NCI-H748 (cell line): ENCODE measurements around the gene ITPR2.
A peak's percentile ranks its signal among the peaks of the same experiment; 100 is the strongest.
"Not testable (repeated sequence)": the region's sequence is repeated elsewhere in the genome, so short reads cannot be mapped to it uniquely, and the experiment has no call there.

Experiments
- DNase-seq: peaks from one replicate; lab custom pipeline; 2025; ENCODE audit not compliant: unreplicated experiment; lab: John Stamatoyannopoulos, UW

The ITPR2 gene

DNA sequence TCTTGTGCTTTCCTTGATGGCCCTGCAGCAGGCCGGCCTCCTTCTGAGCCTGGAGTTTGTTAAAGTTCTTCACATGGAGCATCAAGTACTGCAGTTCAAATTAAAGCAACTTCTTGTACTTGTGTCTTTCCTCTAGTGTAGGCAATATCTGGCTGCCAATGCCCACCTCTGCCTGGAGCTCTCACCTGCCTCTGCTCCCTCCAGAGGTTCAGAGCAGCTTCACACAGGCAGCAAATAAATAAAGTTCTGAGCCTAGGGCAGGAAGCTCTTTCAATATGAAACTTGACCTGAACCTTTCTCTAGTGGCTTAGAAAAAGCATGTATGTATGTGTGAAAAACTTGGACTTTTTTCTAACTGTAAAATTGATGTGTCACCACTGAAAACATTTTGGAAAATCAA, 65.9 kb downstream of the ITPR2 start:
- no peak for DNase-seq

DNA sequence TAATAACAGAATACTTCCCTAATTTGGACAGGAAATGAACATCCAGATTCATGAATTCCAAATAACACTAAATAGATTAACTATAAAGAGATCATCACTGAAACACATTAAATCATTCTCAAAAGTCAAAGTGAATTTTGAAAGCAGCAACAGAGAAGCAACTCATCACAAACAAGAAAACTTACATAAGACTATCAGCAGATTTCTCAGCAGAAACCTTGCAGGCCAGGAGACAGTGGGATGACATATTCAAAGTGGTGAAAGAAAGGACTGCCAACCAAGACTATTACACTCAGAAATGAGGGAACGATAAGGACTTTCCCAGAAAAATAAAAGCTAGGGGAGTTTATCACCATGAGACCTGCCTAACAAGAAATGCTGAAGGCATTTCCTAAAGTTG, 70.8 kb downstream of the ITPR2 start:
- no peak for DNase-seq

DNA sequence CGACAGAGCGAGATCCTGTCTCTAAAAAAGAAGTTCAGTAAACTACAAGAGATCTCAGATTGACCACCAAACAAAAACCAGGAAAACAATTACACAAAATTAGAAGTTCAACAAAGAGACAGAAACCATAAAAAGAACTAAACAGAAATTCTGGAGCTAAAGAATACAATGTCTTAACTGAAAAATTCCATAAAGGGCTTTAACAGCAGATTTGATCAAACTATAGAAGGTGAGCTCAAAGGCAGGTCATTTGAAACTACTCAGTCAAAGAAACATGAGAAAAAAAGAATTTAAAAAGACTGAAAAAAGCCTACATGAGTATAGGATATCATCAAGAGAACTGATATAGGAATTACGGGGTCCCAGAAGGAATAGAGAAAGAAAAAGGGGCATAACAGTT, 71.2 kb downstream of the ITPR2 start:
- DNase-seq, result no peak

DNA sequence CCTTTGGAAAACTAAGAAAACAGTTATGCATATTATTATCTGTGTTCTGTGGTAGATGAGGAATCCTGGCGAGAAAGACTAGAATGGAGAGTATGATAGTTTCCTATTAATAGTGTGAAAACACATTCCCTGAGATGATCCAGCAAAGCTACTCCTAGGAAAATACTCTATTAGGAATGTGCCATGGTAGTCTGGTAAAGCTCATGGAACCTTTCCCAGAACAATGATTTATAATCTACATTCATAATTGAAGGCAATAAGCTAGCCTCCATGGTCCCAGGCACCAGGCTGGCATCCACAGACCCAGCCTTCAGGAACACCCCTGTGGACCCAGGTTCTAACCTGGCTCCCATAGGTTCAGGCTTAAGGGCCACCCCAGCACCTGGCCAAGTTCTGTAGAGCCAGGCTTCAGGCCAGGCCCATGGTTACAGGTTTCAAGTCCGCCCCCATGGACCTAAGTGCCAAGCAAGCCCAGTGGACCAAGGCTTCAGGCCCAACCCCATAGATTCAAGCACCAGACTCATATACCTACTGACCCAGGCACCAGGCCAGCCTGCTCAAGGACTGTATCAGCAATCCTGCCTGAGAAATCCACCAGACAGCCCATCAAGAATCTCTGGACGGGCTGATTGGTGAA, 72.2 kb downstream of the ITPR2 start:
- no peak for DNase-seq

DNA sequence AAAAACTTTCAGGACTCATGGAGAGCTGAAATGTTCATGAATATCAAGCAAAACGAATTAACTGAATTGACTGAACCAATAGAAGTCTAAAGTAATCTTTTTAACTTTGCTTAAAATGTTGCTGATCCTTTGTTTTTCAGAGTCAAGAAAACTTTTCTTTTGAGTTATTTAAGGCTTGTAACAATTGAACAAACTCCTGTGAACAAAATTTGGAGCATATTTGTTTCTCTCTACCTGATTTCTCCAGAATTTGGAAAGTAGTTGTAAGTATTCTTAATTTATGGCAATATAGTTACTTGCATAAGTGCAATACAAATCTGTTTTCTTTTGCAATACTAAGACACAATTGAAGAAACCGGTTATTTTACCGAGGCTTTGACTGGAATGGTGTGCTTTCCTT, 77.6 kb downstream of the ITPR2 start:
- not testable (repeated sequence) for DNase-seq

DNA sequence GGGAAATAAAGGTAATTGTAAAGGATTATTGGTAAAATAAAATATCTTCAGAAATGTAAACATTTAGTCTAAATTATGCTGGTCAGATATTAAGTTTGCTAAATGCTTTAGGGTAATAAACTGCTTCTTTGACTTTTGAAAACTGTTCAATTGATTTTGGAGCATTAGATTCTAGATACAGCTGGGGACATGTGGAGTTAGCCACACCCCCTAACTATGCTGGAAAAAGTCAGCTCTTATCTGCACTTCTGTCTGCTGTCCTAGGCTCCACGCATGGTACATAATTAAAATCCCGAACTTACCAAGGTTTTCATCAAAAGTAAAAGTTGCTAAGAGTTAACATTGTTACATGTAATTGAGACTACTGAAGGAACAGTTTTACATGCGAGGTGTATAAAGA, 78.8 kb downstream of the ITPR2 start:
- DNase-seq, result no peak

DNA sequence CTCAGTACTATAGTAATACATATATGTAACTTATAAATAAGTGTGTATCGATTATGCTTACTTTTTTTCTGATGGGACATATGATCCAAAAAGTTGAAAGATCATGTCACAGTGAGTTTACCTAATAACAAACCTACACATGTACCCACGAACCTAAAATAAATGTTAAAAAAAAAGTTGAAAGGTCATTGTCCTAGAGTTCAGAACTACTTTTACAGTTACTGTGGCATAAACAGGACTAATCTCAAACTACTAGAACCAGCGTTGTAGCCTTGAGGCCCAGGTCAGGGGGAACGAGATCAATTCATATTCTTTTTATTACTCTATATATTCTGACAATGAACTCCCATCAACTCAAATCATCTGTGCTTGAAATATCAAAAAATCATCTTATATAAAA, 81.8 kb downstream of the ITPR2 start:
- DNase-seq, result no peak

DNA sequence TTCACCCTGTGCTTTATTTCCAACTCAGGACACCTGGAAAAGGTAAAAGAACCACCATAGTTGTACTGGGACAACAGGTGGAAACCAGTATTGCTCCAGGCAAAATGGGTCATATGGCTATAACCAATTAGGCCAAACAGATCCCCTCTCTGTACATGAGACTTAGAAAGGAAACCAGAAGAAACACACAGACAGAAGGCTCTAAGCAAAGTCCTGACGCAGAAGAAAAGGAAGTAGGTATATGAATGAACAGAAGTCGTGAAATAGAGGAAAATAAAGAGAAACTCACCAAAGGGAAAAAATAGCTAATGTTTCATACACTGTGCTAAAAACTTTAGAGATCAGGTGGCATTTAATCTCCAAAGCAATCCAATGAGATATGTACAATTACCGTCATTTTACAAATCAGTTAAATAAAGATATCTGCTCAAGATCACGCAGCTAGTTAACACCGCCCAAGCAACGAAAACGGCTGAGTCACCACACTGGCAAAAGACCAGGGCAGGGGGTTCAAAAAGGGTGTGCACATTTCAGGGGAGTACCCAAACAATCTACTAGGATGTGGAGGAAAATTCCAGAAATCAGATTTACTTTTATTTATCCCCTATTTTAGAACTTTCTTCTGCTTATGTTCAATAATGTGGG, 82.3 kb downstream of the ITPR2 start:
- no peak for DNase-seq

DNA sequence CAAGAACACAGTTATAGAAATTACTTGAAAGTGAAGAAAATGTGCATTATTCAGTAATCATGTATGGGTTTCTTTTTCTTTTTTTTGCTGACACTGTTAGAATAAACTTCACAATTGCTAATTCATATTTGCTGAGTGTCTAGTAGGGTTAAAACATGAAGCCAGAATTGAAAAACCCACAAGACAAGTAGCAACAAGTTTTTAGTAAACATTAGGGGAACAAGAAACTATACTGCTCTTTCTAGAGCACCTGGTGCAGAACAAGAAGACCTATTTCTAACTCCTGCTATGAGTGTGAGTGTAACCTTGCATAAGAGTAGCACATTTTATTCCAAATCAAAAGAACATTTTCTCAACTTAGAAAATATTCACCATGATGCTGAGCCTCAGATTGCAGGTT, 83.2 kb downstream of the ITPR2 start:
- DNase-seq, result no peak

DNA sequence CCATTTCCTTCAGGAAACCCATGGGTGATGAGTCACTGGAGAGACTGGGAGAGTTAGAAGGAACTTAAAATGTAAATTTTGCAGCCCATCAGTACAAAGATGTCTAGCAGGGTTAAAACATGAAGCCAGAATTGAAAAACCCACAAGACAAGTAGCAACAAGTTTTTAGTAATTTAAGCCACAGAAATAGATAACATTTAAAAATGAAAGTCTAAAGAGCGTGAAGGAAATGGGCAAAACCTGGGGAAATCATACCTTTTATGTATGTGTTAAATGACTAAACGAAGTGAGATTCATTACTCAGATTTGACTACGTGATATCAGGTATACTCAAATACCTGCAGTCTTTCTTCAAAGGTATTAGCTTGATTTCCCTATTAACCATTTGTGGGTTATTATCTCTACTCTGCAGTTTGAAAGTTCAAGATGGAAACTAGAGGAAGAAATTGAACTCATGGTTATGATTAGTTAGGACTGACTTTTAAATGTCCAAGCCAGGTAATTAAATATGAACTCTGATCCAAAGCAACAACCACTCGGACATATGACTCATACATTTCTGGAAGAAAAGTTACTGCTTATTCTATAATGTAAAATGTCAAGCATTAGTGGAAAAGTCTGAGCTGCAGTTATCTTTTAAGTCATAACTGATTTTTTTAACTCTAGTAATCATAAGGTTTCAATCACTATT, 84.1 kb downstream of the ITPR2 start:
- DNase-seq, result no peak

DNA sequence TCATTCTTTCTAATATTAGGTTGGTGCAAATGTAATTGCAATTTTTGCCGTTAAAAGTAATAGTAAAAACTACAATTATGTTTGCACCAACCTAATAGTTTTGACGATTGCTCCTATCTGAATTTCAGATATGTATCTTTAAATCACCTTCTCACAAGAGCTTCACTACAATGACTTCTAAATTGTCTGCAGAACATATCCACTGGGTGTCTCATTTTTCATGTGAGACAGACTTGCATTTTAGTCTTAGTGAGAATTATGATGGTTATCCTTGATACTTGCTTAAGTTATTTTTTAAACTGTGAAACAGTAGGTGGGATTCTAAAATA, 84.6 kb downstream of the ITPR2 start:
- no peak for DNase-seq

DNA sequence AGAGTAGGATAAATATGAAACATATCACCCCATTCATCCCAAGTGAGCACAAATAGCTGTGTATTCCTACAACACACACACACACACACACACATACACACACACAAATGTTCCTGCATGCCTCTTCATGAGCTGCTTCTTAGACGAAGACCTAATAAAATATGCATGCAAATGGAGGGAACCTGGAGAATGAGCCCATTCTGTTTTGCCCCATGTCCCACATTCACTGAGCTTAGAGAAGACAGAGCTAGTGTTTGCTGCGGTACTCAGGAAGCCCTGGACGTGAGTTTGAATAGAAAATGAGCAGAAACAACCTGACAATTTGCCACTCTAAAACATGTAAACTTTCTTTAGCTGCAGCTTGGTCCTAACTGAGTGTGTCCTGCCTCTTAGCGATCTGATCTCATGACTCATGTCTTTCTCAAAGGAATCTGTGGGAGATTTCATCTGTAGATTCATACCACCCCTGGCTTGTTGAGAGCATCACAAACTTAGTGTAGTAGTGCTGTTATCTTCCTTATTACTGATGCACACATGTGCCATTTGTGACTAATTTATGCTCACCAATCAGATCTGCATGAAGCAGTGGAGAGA, 86.8 kb downstream of the ITPR2 start:
- DNase-seq, result no peak

DNA sequence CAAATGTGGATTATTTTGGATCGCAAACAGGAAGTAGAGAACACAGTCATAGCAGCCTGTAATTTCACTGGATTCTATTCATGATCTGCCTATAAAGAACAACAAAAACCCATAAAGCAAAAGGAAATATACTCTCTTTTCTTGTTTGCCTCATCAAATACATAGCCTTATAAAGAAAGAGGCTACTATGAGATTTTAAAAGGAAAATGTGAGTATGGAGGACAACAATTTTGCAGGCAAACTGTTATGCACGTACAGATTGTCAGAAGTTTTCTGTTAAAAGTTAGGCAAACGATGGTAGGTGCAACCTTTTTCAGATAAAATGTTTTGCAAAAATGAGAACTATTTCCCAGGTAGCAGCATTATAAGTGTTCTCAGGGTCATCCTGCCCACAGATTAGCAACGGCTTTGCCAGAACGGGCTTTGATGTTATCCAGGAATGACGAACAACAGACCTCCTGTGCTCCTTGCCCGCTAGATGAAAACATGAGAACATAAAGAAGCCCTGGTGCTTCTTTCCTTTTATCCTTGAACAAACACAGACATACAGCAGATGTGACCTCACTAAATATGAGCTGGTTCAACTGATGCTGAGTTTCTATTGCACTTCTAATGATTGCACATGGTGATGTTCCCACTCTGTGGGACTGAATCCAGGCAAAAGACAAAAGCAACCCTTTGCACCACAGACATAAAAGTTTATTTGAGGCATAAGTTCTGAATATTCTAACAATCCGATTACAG, 88.1 kb downstream of the ITPR2 start:
- DNase-seq, result peak; percentile 66

DNA sequence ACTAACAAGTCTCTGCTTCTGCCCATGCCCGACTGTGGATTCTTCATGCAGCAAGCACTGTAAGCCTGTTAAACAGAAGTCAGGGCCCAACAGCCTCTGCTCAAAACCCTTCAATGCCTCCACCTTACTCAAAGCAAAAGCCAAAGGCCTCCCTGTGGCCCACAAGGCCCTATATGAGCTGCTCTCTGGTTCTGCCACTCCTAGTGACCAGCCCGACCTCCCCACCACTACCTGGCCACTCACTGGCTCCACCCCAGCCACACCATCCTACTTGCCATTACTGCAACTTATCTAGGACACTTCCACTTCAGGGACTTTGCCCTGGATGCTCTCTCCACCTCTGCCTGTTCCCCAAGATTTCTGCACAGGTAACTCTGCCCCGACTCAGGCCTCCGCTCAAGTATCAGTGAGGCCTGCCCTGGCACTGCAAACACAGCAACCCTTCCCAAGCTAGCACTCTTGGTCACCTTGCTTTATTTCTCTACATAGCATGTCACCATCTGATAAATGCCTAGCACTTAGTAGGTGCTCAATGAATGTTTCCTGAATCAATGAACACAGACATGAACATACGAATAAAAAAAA, 88.9 kb downstream of the ITPR2 start:
- no peak for DNase-seq

DNA sequence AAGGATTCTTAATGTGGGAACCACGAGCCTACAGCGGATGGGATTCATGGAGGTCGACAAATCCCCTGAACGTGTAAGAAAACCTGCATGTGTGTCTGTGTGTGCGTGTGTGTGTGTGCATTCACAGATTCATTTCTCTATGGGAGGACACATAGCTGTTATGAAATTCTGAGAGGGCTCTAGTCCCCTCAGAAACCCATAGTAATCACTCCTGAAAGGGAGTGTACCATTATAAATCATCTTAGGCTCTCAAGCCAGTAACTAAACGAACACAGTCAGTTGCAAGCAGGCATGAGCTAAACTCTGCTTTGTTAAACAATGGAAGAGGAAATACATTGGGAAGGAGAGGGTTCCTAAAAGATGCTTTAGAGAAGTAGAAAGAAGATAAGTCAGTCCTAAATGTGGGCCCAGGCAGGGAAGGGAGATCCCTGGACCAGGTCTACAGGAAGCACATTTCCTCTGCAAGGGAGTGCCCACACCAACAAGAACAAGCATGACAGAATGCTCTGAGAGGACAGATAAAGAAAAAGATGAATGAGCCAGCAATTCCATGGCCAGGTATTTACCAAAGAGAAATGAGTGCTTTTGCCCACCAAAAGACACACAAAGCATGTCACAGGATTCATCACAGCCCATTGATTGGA, 91.3 kb downstream of the ITPR2 start:
- peak; percentile 2 for DNase-seq

DNA sequence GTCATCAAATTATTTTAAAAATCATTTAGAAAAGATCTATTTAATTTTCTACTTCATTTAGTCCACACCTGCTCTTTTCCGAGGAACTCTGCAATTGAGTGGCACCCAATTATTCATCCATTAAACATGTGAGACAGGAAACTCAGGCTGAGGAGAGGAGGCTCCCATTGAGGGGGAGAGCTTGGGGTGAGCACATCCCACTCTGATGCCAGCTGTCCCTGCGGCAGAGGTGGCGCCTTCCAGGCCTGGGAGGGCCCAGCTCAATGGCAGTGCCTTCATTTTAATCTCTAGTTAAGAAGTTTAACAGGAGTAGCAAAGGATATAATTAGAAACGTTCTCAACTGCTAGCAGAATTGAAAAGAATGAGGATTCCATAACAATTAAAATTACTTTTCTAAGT, 92.0 kb downstream of the ITPR2 start:
- peak; percentile 77 for DNase-seq

DNA sequence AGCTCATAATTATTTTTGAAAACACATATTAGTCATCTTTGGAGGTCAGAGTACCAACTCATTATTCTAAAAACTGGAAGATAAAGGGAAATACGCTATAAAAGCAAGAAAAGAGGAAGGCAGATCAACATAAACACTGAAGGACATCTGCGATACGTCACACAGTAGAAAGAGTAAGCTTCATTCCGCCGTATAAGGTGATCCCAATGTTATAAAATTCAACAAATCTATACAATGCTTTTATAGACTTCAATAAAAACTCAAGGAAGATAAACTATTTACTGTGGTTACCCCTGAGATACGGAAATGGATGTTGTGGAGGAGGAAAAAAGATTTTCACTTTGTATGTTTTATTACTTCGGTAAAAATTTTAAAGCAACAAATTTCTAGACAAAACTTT, 92.6 kb downstream of the ITPR2 start:
- no peak for DNase-seq

DNA sequence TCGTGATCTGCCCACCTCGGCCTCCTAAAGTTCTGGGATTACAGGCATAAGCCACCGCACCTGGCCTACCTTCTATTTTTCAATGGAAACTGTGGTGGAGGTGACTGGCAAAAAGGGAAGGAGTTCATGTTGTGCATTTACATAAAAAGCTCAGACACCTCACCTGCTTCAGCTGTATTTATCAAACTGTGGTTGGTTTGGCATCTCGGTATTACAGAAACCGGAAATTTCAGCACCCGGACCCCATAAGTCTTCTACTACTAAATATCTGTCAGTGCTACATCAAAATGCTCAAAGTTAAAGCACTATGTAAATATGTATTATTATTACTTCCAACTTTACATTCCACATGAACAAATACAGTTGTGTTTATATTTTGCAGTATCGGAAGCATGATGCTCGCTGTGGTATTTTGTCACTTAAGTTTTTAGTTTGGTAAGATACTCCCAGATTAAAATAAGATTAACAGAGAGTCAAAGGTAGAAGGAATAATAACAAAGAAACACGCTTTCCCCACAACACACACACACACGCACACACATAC, 95.4 kb downstream of the ITPR2 start:
- DNase-seq, result no peak

DNA sequence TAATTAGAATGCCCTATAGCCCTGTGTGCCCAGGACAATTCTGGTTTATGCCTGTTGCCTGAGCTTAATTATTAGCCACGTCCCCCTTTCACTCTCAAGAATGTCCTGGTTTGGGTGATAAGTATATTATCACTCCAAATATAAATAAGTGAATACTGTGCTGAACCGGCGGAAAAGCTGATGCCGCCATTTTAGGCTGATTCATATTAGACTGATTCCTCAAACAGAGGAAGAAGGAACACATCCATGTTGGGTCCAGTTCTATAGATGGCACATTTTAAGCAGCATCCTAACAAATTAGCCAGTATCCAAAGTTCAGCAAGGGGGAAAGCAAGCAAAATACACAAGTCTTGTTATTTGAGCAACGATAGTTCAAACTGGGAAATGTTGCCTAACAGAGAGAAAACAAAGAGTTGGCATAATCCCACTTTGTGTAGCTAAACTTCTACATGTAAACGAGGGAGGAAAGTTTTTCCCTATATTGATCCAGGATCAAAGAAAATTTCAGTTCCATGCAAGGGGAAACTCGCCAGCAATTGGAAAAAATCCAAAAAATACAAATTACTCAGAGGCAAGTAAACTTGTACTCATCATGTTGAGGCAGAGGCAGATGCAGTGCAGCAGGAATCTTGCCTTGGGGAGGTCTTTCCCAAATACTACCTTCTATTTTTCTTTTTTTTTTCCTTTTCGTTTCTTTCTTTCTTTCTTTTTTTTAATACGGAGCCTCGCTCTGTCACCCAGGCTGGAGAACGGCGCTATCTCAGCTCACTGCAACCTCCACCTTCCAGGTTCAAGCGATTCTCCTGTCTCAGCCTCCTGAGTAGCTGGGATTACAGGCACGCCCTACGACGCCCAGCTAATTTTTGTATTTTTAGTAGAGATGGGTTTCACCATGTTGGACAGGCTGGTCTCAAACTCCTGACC, 96.2 kb downstream of the ITPR2 start:
- no peak for DNase-seq
